Kidney (tissue), 14 donors: ENCODE measurements around the gene SERPINH1. TPM values are rescaled to one million over a fixed set of nuclear protein-coding genes. Genes with fewer than 3 reads are reported as not detected.

Experiments used
- DNase-seq, 5 donors: peaks; one replicate each; pipeline ENCODE4 v3.0.0-alpha.2; 2013 to 2020
- FAIRE-seq: peaks from 2 replicates; lab custom pipeline; 2012; peaks lifted over from hg19 to GRCh38; lab: Jason Lieb, UNC
- H3K27ac ChIP-seq, 2 donors: one replicate each; pipeline ENCODE4 v1.7.0; 2013; ENCODE audit warnings: low read depth in 2 of 2, low read length in 2 of 2, inconsistent platforms in 1 of 2
- H3K27me3 ChIP-seq: one replicate; pipeline ENCODE4 v1.7.1; 2013; ENCODE audit warnings: low read length, inconsistent platforms; ENCODE audit not compliant: control insufficient read depth, insufficient read depth
- H3K36me3 ChIP-seq, 3 donors: one replicate each; pipeline versions ENCODE4 v1.7.0 to v1.7.1; 2013; ENCODE audit warnings: low read length in 3 of 3, control low read depth in 1 of 3, inconsistent platforms in 1 of 3; ENCODE audit not compliant: insufficient read depth in 3 of 3, control insufficient read depth in 2 of 3
- H3K4me1 ChIP-seq, 3 donors: one replicate each; pipeline versions ENCODE4 v1.7.0 to v1.7.1; 2013; ENCODE audit warnings: low read length in 3 of 3, inconsistent platforms in 1 of 3, low read depth in 1 of 3; ENCODE audit not compliant: control insufficient read depth in 2 of 3, insufficient read depth in 2 of 3
- H3K4me3 ChIP-seq, 3 donors: one replicate each; pipeline versions ENCODE4 v1.7.0 to v1.8.1; 2013; ENCODE audit warnings: low read length in 3 of 3, control low read depth in 1 of 3, inconsistent platforms in 1 of 3
- H3K9ac ChIP-seq, 3 donors: one replicate each; pipeline versions ENCODE4 v1.7.0 to v1.7.1; 2013; ENCODE audit warnings: low read length in 3 of 3, control low read depth in 1 of 3, inconsistent platforms in 1 of 3
- H3K9me3 ChIP-seq, 3 donors: one replicate each; pipeline versions ENCODE4 v1.7.0 to v1.7.1; 2013; ENCODE audit warnings: low read length in 3 of 3, control low read depth in 1 of 3, inconsistent platforms in 1 of 3; ENCODE audit not compliant: control insufficient read depth in 2 of 3, insufficient read depth in 1 of 3
- intact Hi-C: fragments of 100-400 bp; cut with DNase I; formaldehyde crosslinking; loops from one replicate; pipeline ENCODE4 v1.11.1; 2022
- polyA plus RNA-seq: library from polyadenylated mRNA; stranded (reverse); fragments of 350-450 nt; fragmentation: Illumina TruSeq; extraction: RNeasy Lipid Tissue Mini Kit (QIAGEN cat#74804); gene quantifications from one replicate; pipeline ENCODE4 v1.2.3, GENCODE V29; 2014; ENCODE audit warnings: low read depth, low replicate concordance; ENCODE audit not compliant: insufficient read depth
- total RNA-seq: library from RNA; stranded (reverse); fragmentation: NEBNext Ultra II Directional; extraction: Animal tissue kit (Norgen Biotek cat#: 25700); gene quantifications from one replicate; pipeline ENCODE4 v1.2.1, GENCODE V29; 2021
- TF ChIP-seq, protein P1 (sequence below): IDR thresholded peaks from 3 replicates; pipeline ENCODE4 v1.5.1; 2012; ENCODE audit warnings: mild to moderate bottlenecking, moderate library complexity, borderline replicate concordance; ENCODE audit not compliant: insufficient read depth; ENCODE audit errors: extremely low read depth
- donor health status: control.
- donor health status: control.
- donor health status: control.
- donor health status: control.
- donor health status: control.
- donor health status: DM: yes; HTN: yes; CAD: no.
- donor health status: Normal renal cell carcinoma (clear cell type).

The SERPINH1 gene
- total and polyA plus RNA-seq, 2 donors from 2014 or later: 81.1 to 104 TPM

- Histone ChIP-seq H3K4me1 (no peaks in the 10 kb centered on the region), H3K36me3 (no peaks in the 10 kb centered on the region), H3K9me3 (no peaks in the 10 kb centered on the region), H3K4me3 (no peak overlapping the region), H3K27ac (no peak overlapping the region), H3K9ac (no peak overlapping the region), H3K27me3 (no peaks in the 10 kb centered on the region)
- TF ChIP-seq, protein P1, sequence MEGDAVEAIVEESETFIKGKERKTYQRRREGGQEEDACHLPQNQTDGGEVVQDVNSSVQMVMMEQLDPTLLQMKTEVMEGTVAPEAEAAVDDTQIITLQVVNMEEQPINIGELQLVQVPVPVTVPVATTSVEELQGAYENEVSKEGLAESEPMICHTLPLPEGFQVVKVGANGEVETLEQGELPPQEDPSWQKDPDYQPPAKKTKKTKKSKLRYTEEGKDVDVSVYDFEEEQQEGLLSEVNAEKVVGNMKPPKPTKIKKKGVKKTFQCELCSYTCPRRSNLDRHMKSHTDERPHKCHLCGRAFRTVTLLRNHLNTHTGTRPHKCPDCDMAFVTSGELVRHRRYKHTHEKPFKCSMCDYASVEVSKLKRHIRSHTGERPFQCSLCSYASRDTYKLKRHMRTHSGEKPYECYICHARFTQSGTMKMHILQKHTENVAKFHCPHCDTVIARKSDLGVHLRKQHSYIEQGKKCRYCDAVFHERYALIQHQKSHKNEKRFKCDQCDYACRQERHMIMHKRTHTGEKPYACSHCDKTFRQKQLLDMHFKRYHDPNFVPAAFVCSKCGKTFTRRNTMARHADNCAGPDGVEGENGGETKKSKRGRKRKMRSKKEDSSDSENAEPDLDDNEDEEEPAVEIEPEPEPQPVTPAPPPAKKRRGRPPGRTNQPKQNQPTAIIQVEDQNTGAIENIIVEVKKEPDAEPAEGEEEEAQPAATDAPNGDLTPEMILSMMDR: no peak
- FAIRE-seq (no peak), DNase-seq (peak in 1 of 5 donors; percentile 25)
- intact Hi-C loops: no loop called here
These were observed 53.7 kb downstream of the SERPINH1 start for GRCh38 chr11:75615751-75616150.

- Histone ChIP-seq H3K4me3 (no peak overlapping the region), H3K9me3 (no peaks in the 10 kb centered on the region), H3K4me1 (no peaks in the 10 kb centered on the region), H3K27ac (no peak overlapping the region), H3K36me3 (no peaks in the 10 kb centered on the region), H3K9ac (no peak overlapping the region), H3K27me3 (no peaks in the 10 kb centered on the region)
- TF ChIP-seq, protein P1: no peak
- FAIRE-seq (no peak), DNase-seq (no peak)
- intact Hi-C loops: no loop called here
These were observed 54.2 kb downstream of the SERPINH1 start for GRCh38 chr11:75616281-75616680.

Other genes with a start within 250 kb of the SERPINH1 start
- gene ARRB1, start 210.6 kb upstream of the SERPINH1 start, total RNA-seq: 53.8 TPM
- gene ARRB1, start 210.6 kb upstream of the SERPINH1 start, polyA plus RNA-seq: 17.6 TPM
- gene RPS3, start 162.7 kb upstream of the SERPINH1 start, total RNA-seq: 1,724 TPM
- 1,510 TPM for gene RPS3, start 162.7 kb upstream of the SERPINH1 start, polyA plus RNA-seq
- gene KLHL35, start 129.1 kb upstream of the SERPINH1 start, total RNA-seq: 1.8 TPM
- gene KLHL35, start 129.1 kb upstream of the SERPINH1 start, polyA plus RNA-seq: 0.26 TPM
- gene GDPD5, start 36.3 kb upstream of the SERPINH1 start, total RNA-seq: 11.4 TPM
- 3.9 TPM for gene GDPD5, start 36.3 kb upstream of the SERPINH1 start, polyA plus RNA-seq
- gene MAP6, start 106.8 kb downstream of the SERPINH1 start, total RNA-seq: 7.7 TPM
- 21.3 TPM for gene MAP6, start 106.8 kb downstream of the SERPINH1 start, polyA plus RNA-seq
- gene MOGAT2, start 155.6 kb downstream of the SERPINH1 start, total RNA-seq: not detected
- gene MOGAT2, start 155.6 kb downstream of the SERPINH1 start, polyA plus RNA-seq: 1.1 TPM
- gene DGAT2, start 206.5 kb downstream of the SERPINH1 start, total RNA-seq: 1.4 TPM
- gene DGAT2, start 206.5 kb downstream of the SERPINH1 start, polyA plus RNA-seq: 7.0 TPM